ENCODE results near the gene TAF4.

Gene TAF4, protein sequence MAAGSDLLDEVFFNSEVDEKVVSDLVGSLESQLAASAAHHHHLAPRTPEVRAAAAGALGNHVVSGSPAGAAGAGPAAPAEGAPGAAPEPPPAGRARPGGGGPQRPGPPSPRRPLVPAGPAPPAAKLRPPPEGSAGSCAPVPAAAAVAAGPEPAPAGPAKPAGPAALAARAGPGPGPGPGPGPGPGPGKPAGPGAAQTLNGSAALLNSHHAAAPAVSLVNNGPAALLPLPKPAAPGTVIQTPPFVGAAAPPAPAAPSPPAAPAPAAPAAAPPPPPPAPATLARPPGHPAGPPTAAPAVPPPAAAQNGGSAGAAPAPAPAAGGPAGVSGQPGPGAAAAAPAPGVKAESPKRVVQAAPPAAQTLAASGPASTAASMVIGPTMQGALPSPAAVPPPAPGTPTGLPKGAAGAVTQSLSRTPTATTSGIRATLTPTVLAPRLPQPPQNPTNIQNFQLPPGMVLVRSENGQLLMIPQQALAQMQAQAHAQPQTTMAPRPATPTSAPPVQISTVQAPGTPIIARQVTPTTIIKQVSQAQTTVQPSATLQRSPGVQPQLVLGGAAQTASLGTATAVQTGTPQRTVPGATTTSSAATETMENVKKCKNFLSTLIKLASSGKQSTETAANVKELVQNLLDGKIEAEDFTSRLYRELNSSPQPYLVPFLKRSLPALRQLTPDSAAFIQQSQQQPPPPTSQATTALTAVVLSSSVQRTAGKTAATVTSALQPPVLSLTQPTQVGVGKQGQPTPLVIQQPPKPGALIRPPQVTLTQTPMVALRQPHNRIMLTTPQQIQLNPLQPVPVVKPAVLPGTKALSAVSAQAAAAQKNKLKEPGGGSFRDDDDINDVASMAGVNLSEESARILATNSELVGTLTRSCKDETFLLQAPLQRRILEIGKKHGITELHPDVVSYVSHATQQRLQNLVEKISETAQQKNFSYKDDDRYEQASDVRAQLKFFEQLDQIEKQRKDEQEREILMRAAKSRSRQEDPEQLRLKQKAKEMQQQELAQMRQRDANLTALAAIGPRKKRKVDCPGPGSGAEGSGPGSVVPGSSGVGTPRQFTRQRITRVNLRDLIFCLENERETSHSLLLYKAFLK

DNA sequence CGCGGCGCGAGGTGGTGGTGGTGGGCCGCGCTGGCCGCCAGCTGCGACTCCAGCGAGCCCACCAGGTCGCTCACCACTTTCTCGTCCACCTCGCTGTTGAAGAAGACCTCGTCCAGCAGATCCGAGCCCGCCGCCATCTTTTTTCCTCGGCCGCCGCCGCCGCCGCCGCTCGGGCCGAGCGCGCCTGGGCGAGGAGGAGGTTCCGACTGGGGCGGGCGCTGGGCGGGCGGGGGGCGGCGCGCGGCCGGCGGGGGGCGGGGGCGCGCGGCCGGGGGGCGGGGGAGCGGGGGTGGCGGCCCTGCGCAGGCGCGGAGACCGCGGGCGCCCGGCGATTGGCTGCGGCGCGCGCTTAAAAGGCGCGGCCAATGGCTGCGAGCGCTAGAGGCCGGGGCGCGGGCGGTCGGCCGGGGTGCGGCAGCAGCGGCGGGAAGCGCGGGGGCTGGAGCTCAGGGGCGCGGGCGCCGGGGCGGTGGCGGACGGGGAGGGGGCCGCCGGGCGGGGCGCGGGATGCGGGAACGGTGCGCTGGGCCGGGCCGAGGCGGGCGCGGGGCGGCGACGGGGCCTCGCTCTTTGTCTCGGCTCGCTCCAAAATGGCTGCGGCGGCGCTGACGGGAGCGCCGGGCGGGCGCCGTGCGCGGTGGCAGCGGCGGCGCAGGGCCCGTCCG lies at the start of gene TAF4:
Gene TAF4 (minus strand): TSS at position 208 of the 665 bp plus-strand sequence. CDS start 71 bp downstream, at position 137.
- Histone ChIP-seq H3K4me3 (peak within 1 kb of the TSS; percentile 89), H3K27ac (peak within 1 kb of the TSS; percentile 78 to 95)
- TF ChIP-seq, protein P1, sequence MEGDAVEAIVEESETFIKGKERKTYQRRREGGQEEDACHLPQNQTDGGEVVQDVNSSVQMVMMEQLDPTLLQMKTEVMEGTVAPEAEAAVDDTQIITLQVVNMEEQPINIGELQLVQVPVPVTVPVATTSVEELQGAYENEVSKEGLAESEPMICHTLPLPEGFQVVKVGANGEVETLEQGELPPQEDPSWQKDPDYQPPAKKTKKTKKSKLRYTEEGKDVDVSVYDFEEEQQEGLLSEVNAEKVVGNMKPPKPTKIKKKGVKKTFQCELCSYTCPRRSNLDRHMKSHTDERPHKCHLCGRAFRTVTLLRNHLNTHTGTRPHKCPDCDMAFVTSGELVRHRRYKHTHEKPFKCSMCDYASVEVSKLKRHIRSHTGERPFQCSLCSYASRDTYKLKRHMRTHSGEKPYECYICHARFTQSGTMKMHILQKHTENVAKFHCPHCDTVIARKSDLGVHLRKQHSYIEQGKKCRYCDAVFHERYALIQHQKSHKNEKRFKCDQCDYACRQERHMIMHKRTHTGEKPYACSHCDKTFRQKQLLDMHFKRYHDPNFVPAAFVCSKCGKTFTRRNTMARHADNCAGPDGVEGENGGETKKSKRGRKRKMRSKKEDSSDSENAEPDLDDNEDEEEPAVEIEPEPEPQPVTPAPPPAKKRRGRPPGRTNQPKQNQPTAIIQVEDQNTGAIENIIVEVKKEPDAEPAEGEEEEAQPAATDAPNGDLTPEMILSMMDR (IDR thresholded peaks at IDR 0.05), result no peak
- DNase-seq (ENCODE audit: low spot score), result peak; percentile 83

DNA sequence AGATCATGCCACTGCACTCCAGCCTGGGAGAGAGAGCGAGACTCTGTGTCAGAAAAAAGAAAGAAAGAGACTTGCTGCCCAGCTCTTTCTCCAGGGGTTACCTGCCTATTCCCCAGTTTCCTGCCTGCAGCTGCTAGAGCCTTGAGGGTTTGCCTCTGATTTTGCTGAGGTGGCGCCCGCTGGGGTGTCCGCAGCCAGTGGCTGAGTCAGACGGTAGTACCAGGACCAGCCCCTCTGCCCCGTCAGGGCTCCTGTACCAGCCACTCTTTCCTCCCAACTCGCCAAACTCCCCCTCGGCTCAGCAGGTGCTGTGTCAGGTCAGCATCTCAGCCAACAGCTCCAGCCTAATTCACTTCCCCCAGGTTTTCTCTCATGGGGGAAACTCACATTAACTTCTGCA lies 49.2 kb upstream of the TAF4 start:
- Histone ChIP-seq H3K4me3 (no peak overlapping the region), H3K27ac (no peak overlapping the region)
- no peak for DNase-seq (ENCODE audit: low spot score)
- TF ChIP-seq, protein P1 (IDR thresholded peaks at IDR 0.05), result no peak

DNA sequence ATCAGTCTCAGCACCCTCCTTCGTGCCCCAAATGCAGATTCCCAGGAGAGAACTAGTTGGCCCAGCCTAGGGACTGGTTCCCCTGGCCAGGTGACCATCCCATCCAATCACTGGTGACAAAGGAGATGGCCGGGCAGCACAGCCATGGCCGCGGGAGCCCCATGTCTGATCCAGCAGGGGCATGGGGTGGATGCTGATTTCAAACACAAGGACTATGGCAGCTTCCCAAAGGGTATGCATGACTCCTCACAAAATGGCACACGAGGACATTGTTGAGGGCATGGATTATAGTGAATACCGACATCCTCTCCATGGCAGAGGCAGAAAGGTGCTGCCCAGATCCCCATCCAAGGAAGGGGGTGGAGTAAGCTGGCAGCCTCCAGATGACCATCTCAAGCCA lies 46.7 kb upstream of the TAF4 start:
- DNase-seq (ENCODE audit: low spot score), result no peak
- TF ChIP-seq, protein P1 (IDR thresholded peaks at IDR 0.05), result no peak
- no peak overlapping the region for H3K4me3 ChIP-seq
- no peak overlapping the region for H3K27ac ChIP-seq

DNA sequence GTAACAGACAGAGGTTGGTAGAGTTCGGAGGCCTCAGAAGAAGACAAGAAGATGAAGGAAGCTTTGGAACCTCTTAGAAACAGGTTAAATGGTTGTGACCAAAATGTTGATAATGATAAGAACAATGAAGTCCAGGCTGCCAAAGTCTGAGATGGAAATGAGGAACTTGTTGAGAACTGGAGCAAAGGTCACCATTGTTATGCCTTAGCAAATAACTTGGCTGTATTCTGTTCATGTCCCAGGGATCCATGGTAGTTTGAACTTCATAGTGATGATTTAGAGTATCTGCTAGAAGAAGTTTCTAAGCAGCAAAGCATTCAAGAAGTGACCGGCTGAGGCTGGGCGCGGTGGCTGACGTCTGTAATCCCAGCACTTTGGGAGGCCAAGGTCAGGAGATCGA lies 45.5 kb upstream of the TAF4 start:
- no peak overlapping the region for H3K4me3 ChIP-seq
- H3K27ac ChIP-seq, result no peak overlapping the region
- no peak for DNase-seq (ENCODE audit: low spot score)
- TF ChIP-seq, protein P1 (IDR thresholded peaks at IDR 0.05), result no peak

DNA sequence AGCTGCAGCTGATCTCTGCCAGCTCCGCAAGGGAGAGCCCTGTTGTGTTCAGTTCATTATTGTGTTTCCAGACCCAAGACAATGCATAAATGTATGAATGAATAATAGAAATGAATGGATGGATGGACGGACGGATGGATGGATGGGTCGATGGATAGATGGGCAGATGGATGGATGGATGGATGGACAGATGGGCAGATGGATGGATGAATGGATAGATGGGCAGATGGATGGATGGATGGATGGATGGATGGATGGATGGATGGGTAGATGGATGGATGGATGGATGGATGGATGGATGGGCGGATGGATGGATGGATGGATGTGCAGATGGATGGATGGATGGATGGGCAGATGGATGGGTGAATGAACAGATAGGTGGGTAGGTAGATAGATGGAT lies 39.9 kb upstream of the TAF4 start:
- no peak for DNase-seq (ENCODE audit: low spot score)
- TF ChIP-seq, protein P1 (IDR thresholded peaks at IDR 0.05), result no peak
- H3K27ac ChIP-seq, result no peak overlapping the region
- no peak overlapping the region for H3K4me3 ChIP-seq

DNA sequence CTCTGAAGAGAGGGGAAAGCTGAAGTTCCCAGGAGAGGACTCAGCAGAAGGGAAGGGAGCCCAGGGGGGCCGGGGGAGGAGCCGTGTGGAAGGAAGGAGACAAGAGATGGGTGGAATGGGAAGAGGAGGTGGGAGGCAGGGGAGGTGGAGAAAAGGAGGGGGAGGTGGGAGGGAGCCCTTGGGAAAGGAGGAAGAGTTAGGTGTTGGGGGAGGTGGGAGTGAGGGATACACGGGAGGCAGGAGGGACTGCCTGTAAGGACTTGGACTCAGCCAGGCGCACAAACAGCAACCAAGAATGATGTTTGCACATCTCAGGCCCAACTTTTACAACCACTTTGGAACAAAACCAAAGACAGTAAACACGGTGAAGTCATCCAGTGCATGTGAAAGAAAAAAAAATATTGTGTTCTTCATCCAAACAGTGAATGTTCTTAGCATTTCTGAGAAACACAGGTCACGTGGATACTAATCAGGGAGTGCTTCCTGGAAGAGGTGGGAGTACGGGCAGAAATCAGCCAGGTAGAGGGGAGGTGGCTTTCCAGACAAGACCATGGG lies 39.2 kb upstream of the TAF4 start:
- TF ChIP-seq, protein P1 (IDR thresholded peaks at IDR 0.05), result no peak
- no peak overlapping the region for H3K4me3 ChIP-seq
- H3K27ac ChIP-seq, result no peak overlapping the region
- DNase-seq (ENCODE audit: low spot score), result no peak

All from coronary artery (tissue), 2 donors.